Measurements from ENCODE around the gene WDR90.

The WDR90 gene

DNA sequence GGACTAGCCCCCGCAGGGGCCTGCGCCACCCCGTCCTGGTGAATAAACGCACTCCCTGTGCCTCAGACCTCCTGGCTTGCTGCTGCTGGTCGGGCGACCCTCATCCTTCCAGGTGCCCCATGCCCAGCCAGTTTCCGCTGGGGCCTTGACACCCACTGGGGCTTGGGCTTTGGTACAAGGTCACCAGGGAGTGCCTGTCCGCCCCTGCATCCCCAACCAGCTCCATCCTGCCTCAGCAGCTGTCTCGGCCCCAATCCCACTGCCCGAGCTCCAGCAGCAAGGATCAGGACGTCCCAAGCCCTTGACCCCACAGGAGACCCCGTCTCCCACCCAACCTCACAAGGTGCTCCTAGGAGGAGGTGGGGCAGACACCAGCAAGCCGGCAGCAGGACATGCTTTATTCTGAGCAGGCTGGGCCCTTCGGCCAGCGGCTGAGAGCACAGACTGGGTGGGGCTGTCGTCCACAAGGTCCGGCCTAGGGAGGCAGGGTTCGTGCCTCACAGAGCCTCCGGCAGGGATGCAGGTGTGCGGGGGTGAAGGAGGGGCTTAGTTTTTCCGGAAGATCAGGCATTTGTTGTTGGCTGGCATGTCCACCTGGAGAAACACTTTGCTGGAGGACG, 15.0 kb upstream of the WDR90 start:
- peaks cover 0 to 61% (median 44%) of the 10 kb centered on the region in 11 experiments; a peak in 19 of 22 replicates for H4K20me1 ChIP-seq
- H3K4me2 ChIP-seq = peak overlapping the region in 8 of 11 experiments; percentile 82 to 97 (median 91); a peak in 11 of 22 replicates
- peak overlapping the region in 4 of 10 experiments; percentile 85 to 98 (median 90); a peak in 3 of 20 replicates for H3K4me3 ChIP-seq
- H3K27me3 ChIP-seq = no peaks in the 10 kb centered on the region
- H3K36me3 ChIP-seq = peaks cover 15 to 32% (median 25%) of the 10 kb centered on the region in 11 experiments; a peak in 21 of 22 replicates
- H3K27ac ChIP-seq = no peak overlapping the region
- no peak for TF ChIP-seq Cebpa-rat (IDR thresholded peaks at IDR 0.05)
- H3K4me1 ChIP-seq = peaks cover 43 to 53% (median 47%) of the 10 kb centered on the region in 10 experiments
- H3K9me3 ChIP-seq (replicated peaks in 1 of 11) = no peaks in the 10 kb centered on the region
- peak overlapping the region in 9 of 11 experiments; percentile 82 to 94 (median 91); a peak in 11 of 22 replicates for H3K9ac ChIP-seq

GRCh38 chr16:634996-635395, 14.2 kb upstream of the WDR90 start:
- peaks cover 51 to 59% (median 54%) of the 10 kb centered on the region in 10 experiments for H3K4me1 ChIP-seq
- peak overlapping the region; percentile 82 to 98 (median 93) for H3K4me2 ChIP-seq
- peaks cover 0 to 54% (median 36%) of the 10 kb centered on the region in 11 experiments; a peak in 19 of 22 replicates for H4K20me1 ChIP-seq
- H3K9me3 ChIP-seq (replicated peaks in 1 of 11) = no peaks in the 10 kb centered on the region
- peak overlapping the region; percentile 82 to 96 (median 91) for H3K9ac ChIP-seq
- peak overlapping the region in 7 of 11 experiments; percentile 81 to 89 (median 85); a peak in 12 of 22 replicates for H3K27ac ChIP-seq
- peak overlapping the region; percentile 85 to 98 (median 93) for H3K4me3 ChIP-seq
- peaks cover 15 to 28% (median 23%) of the 10 kb centered on the region in 11 experiments; a peak in 21 of 22 replicates for H3K36me3 ChIP-seq
- TF ChIP-seq Cebpa-rat (IDR thresholded peaks at IDR 0.05) = no peak
- H3K27me3 ChIP-seq = no peaks in the 10 kb centered on the region

DNA sequence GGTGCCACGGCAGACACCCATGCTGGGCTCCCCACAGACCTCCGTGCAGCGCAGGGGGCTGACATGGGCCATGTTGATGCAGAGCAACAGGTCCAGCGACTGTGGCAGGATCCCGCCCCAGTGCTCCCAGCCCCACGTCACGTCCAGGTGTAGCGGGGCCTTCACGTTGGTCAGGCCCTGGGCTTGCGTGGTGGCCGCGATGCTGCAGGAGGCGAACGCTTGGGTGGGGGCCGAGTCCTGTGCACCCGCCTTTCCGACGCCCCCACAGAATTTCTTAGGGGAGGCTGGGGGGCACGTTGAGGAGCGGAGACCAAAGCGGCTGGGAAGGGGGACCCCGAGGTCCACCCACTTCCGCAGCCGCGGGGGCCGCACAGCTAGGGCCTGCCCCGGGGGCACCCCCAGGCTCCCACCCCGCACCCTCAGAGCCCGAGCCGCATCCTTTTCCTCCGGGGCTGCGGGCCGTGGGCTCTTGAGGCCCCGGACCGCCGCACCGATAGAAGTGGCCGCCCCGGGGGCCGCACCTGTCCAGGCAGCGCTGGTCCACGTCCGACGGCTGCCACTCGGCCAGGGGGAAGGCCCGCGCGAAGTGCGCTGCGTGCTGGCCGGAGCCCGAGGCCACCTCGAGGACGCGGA, 13.5 kb upstream of the WDR90 start:
- peak overlapping the region; percentile 85 to 98 (median 93) for H3K4me3 ChIP-seq

DNA sequence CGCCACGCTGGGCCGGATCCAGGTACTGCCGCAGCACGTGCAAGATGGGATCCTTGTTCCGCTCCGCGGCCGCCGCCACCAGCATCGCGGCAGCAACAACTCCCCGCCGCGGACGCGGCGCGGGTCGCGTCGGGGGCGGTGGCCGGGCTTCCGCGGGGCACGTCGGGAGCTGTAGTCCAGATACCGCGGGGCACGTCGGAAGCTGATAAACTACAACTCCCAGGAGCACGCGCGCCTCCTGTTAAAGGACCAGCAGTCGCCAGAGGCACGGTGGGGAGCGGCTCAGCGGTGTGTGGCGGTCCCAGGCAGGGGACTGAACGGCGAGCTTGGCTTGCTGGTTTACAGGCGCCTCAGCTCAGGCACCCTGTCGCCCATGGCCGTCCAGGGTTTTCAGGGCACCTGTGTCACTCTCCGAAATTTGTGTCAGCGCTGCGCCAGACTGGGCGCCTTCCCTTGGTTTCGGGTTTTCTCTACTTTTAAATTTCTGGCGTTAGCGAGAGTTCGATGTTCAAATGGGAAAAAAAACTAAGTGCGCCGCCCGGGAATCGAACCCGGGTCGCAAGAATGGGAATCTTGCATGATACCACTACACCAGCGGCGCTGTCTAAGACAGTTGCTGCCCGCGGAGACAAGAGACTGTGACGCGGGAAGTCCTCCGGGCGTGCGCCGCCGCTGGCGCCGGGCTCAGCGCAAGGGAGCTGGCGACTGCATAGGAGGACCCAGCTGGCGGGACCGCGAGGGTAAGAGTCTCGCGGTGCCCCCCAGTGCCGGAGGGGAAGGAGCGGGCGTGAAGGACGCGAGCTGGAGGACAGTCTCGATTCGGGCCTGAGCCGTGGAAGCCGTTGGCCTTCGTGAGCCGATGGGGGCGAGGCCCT, 12.7 kb upstream of the WDR90 start, which contains the start of gene METTL26:
TSS of gene METTL26 (minus strand) at position 100 of the 875 bp plus-strand sequence. CDS start at position 85, 15 bp downstream.
- H4K20me1 ChIP-seq = peaks cover 0 to 39% (median 30%) of the 10 kb centered on the region in 11 experiments; a peak in 19 of 22 replicates
- TF ChIP-seq Cebpa-rat (IDR thresholded peaks at IDR 0.05) = no peak

More for the DNA sequence above, 13.5 kb upstream of the WDR90 start:
- H3K27me3 ChIP-seq = no peaks in the 10 kb centered on the region
- no peaks in the 10 kb centered on the region for H3K9me3 ChIP-seq (replicated peaks in 1 of 11)
- TF ChIP-seq Cebpa-rat (IDR thresholded peaks at IDR 0.05) = no peak
- H3K4me1 ChIP-seq = peaks cover 52 to 59% (median 55%) of the 10 kb centered on the region in 10 experiments
- H3K9ac ChIP-seq = peak overlapping the region; percentile 82 to 96 (median 91)
- H3K36me3 ChIP-seq = peaks cover 15 to 28% (median 23%) of the 10 kb centered on the region in 11 experiments; a peak in 21 of 22 replicates
- peak overlapping the region; percentile 81 to 93 (median 87); a peak in 21 of 22 replicates for H3K27ac ChIP-seq
- H4K20me1 ChIP-seq = peaks cover 0 to 47% (median 36%) of the 10 kb centered on the region in 11 experiments; a peak in 19 of 22 replicates
- peak overlapping the region; percentile 82 to 98 (median 93) for H3K4me2 ChIP-seq

GRCh38 chr16:637081-638018, 11.8 kb upstream of the WDR90 start:
- Histone ChIP-seq H3K27me3 (no peaks in the 10 kb centered on the region), H4K20me1 (peaks cover 0 to 36% (median 27%) of the 10 kb centered on the region in 11 experiments; a peak in 19 of 22 replicates), H3K4me1 (peaks cover 49 to 59% (median 56%) of the 10 kb centered on the region in 10 experiments), H3K4me3 (peak overlapping the region; percentile 85 to 98 (median 93)), H3K9ac (peak overlapping the region; percentile 82 to 96 (median 91); a peak in 20 of 22 replicates), H3K4me2 (peak overlapping the region; percentile 86 to 98 (median 96)), H3K36me3 (peaks cover 15 to 26% (median 23%) of the 10 kb centered on the region in 11 experiments; a peak in 21 of 22 replicates), H3K27ac (peak overlapping the region in 10 of 11 experiments; percentile 19 to 91 (median 86); a peak in 19 of 22 replicates), H3K9me3 (replicated peaks in 1 of 11) (no peaks in the 10 kb centered on the region)
- no peak for TF ChIP-seq Cebpa-rat (IDR thresholded peaks at IDR 0.05)

More for the DNA sequence above, 12.7 kb upstream of the WDR90 start, which contains the start of gene METTL26:
- no peaks in the 10 kb centered on the region for H3K27me3 ChIP-seq
- H3K9ac ChIP-seq = peak within 1 kb of the TSS; percentile 82 to 96 (median 91)
- H3K27ac ChIP-seq = peak within 1 kb of the TSS; percentile 81 to 93 (median 87)
- H3K4me2 ChIP-seq = peak within 1 kb of the TSS; percentile 88 to 98 (median 97)
- peaks cover 15 to 28% (median 23%) of the 10 kb centered on the region in 11 experiments; a peak in 21 of 22 replicates for H3K36me3 ChIP-seq
- H3K9me3 ChIP-seq (replicated peaks in 1 of 11) = no peaks in the 10 kb centered on the region
- peak within 1 kb of the TSS; percentile 85 to 98 (median 93) for H3K4me3 ChIP-seq
- H3K4me1 ChIP-seq = peaks cover 49 to 59% (median 54%) of the 10 kb centered on the region in 10 experiments

- no peak for TF ChIP-seq Cebpa-rat (IDR thresholded peaks at IDR 0.05)
- Histone ChIP-seq H3K36me3 (peaks cover 12 to 20% (median 16%) of the 10 kb centered on the region in 11 experiments; a peak in 21 of 22 replicates), H3K4me1 (peaks cover 55 to 67% (median 64%) of the 10 kb centered on the region in 10 experiments), H3K4me2 (peak overlapping the region; percentile 77 to 98 (median 87)), H3K4me3 (peak overlapping the region in 2 of 10 experiments; percentile 56 to 59; a peak in 3 of 20 replicates), H4K20me1 (peaks cover 6 to 36% (median 25%) of the 10 kb centered on the region in 11 experiments; a peak in 21 of 22 replicates), H3K27me3 (no peaks in the 10 kb centered on the region), H3K27ac (peak overlapping the region in 8 of 11 experiments; percentile 19 to 61 (median 40); a peak in 11 of 22 replicates), H3K9me3 (replicated peaks in 1 of 11) (no peaks in the 10 kb centered on the region), H3K9ac (peak overlapping the region in 8 of 11 experiments; percentile 28 to 72 (median 64); a peak in 8 of 22 replicates)
Measured at GRCh38 chr16:638034-638543, 11.1 kb upstream of the WDR90 start.

DNA sequence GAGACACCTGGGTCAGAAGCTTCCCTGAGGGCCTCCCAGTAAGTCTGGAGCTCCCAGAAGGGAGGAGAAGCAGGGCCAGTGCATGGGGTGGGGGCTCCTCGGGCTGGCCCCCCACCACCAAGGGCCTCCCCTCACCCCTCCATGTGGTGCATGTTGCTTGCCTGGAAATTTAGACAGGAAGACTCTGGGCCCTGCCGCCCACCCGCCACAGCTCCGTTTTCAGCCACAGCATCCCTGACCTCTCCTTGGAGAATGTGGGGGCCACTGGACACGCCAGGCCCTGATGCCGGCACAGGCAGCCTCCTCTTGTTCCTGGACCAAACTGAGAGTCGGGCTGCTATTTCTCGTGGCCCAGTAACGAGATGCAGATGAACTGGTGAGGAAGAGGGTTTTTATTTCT, 10.3 kb upstream of the WDR90 start:
- Histone ChIP-seq H3K4me3 (0 out of 20 replicates have a peak overlapping the region, but pooled peaks of 4 of the 10 experiments have one; percentile 3 to 24 (median 14)), H3K27me3 (no peaks in the 10 kb centered on the region), H4K20me1 (peaks cover 14 to 36% (median 24%) of the 10 kb centered on the region in 11 experiments; a peak in 20 of 22 replicates), H3K27ac (peak overlapping the region in 8 of 11 experiments; percentile 31 to 69 (median 52); a peak in 14 of 22 replicates), H3K4me1 (peaks cover 62 to 74% (median 71%) of the 10 kb centered on the region in 10 experiments), H3K4me2 (peak overlapping the region; percentile 66 to 100 (median 83)), H3K36me3 (peaks cover 5 to 15% (median 8%) of the 10 kb centered on the region in 11 experiments; a peak in 19 of 22 replicates), H3K9ac (peak overlapping the region in 8 of 11 experiments; percentile 2 to 63 (median 50); a peak in 12 of 22 replicates), H3K9me3 (replicated peaks in 1 of 11) (no peaks in the 10 kb centered on the region)
- no peak for TF ChIP-seq Cebpa-rat (IDR thresholded peaks at IDR 0.05)
